GM12891 (cell line): Measurements from ENCODE around the gene PPP2R5B.

ENCODE experiments used
- PAX5 ChIP-seq: IDR thresholded peaks from 2 replicates; pipeline ENCODE4 v1.6.1; 2011; ENCODE audit warnings: low read length, moderate library complexity, mild to moderate bottlenecking; ENCODE audit not compliant: insufficient read depth, severe bottlenecking
- POLR2A ChIP-seq: IDR thresholded peaks from 2 replicates; pipeline ENCODE4 v1.6.1; 2011; ENCODE audit warnings: low read depth, low read length, control low read depth
- POLR2AphosphoS5 ChIP-seq: IDR thresholded peaks from 2 replicates; pipeline ENCODE4 v1.6.1; 2011; ENCODE audit warnings: low read depth, low read length, control low read depth
- POU2F2 ChIP-seq: IDR thresholded peaks from 2 replicates; pipeline ENCODE4 v1.6.1; 2011; ENCODE audit warnings: low read depth, mild to moderate bottlenecking, control low read depth, low read length, moderate library complexity
- SPI1 ChIP-seq: IDR thresholded peaks from 2 replicates; pipeline ENCODE4 v1.6.1; 2011; ENCODE audit warnings: low read depth, low read length, control low read depth
- TAF1 ChIP-seq: IDR thresholded peaks from 2 replicates; pipeline ENCODE4 v1.6.1; 2011; ENCODE audit warnings: low read depth, low read length, control low read depth

DNA sequence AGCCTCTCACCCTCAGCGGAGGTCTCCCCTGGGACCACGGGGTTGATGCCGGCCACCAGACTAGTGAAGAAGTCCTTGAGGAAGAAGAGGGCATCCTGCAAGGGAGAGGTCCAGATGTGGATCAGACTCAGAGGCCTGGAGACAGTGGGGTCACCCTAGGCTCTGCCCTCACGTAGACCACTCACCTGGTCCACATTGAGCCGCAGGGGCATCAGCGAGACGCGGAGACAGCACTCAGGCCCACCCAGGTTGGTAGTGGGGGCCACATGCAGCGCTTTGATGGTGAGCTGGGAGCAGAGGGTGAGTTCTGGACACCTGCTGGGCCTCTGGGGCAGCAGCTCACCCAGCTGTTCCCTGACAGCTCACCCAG, 26.4 kb upstream of the PPP2R5B start:
- TF ChIP-seq POLR2A = no peak
- no peak for TF ChIP-seq POLR2AphosphoS5
- no peak for TF ChIP-seq TAF1
- no peak for TF ChIP-seq SPI1
- TF ChIP-seq PAX5 = no peak
- no peak for TF ChIP-seq POU2F2
